Measurements from ENCODE around the gene SPEM3.
A peak's percentile ranks its signal among the peaks of the same experiment; 100 is the strongest.
"Not testable (repeated sequence)": the region's sequence is repeated elsewhere in the genome, so short reads cannot be mapped to it uniquely, and the experiment has no call there.

SPEM3 gene

GRCh38 chr17:7480089-7480384, 51.4 kb downstream of the SPEM3 start:
- peak overlapping the region; percentile 63 for H3K4me3 ChIP-seq (ENCODE audit: low read depth, low read length)
- no peak for TF ChIP-seq CTCF (IDR thresholded peaks at IDR 0.05; ENCODE audit: low read depth, low read length)
- no peak for DNase-seq
- no peaks in the 10 kb centered on the region for H3K36me3 ChIP-seq
- H3K4me1 ChIP-seq: no peaks in the 10 kb centered on the region
- no peaks in the 10 kb centered on the region for H3K9me3 ChIP-seq
- H3K27me3 ChIP-seq: no peaks in the 10 kb centered on the region

GRCh38 chr17:7481275-7481674, 52.6 kb downstream of the SPEM3 start, which contains the start of gene SLC35G6:
SLC35G6 (plus strand) TSS chr17:7481446; CDS start chr17:7481517, 71 bp downstream.
- H3K4me3 ChIP-seq (ENCODE audit: low read depth, low read length): peak within 1 kb of the TSS; percentile 63; the same call in 1 of the 2 replicates
- not testable (repeated sequence) for H3K4me1 ChIP-seq, H3K9me3 ChIP-seq, DNase-seq, H3K27me3 ChIP-seq, H3K36me3 ChIP-seq

GRCh38 chr17:7481842-7482741, 53.4 kb downstream of the SPEM3 start:
- not testable (repeated sequence) for H3K36me3 ChIP-seq; DNase-seq; H3K27me3 ChIP-seq; H3K4me1 ChIP-seq; H3K4me3 ChIP-seq (ENCODE audit: low read depth, low read length); H3K9me3 ChIP-seq

Data from BE2C (cell line).